HG02642 (cell line): Measurements from ENCODE around the gene BROX.
A peak's percentile ranks its signal among the peaks of the same experiment; 100 is the strongest.
"Not testable (repeated sequence)": the region's sequence is repeated elsewhere in the genome, so short reads cannot be mapped to it uniquely, and the experiment has no call there.

Experiments
- ATAC-seq: cut with Tn5 transposase; IDR thresholded peaks from one replicate; pipeline ENCODE4 v1.9.1; 2021; ENCODE audit warnings: mild to moderate bottlenecking; ENCODE audit not compliant: unreplicated experiment, poor library complexity

The BROX gene

GRCh38 chr1:222728746-222729145 lies 16.4 kb downstream of the BROX start:
- ATAC-seq: no peak

GRCh38 chr1:222730866-222731265 lies 18.5 kb downstream of the BROX start:
- ATAC-seq: no peak

DNA sequence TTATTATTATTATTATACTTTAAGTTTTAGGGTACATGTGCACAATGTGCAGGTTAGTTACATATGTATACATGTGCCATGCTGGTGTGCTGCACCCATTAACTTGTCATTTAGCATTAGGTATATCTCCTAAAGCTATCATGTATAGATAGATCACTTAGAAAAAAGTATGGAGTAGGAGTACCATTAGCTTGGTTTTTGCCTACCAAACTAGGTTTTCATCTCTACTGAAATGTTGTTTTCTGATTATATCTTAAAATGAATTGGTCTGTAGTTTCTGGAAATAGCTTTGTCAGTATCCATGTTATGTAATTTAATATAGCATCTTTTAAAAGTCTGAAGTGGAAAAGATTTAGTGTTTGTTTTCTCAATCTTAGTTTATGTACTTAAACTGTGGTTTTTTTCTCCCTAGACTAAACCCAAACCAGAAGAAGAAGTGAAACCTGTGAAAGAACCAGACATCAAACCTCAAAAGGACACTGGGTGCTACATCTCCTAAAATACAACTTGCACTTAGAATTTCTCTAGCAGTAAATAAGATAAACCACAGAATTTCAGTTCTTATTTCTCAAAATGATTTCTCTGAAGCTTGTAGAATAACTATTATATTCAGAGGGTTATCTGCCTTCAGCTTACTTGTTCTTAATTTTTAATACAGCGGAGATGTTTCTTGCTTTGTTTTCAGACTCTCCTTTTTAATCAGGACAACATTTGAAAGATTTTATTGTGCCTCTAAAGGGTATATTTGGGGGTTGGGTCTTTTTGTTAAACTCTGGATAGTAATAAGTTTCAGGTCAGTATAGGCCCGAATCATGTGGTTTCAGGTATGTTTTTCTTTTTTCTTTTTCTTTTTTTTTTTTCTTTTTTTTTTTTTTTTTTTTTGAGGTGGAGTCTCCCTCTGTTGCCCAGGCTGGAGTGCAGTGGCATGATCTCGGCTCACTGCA lies 20.1 kb downstream of the BROX start:
- peak; percentile 97 for ATAC-seq

DNA sequence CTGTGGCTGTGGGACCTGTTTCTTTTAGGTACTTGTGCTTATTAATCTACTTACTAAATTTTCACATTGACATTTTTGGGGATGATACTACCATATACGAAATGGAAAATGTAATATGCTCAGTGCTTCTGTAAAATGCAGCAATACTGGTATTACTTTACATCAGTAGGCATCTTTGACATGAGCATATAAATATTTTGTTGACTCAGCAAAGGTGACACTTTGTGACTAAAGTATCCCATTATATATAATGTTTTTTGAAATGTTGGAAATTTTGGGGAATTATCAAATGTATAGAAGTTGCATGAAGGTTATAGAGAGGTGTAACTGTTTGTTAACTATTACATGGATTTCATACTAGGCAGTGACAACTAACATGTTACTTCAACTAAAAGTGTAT lies 22.4 kb downstream of the BROX start:
- no peak for ATAC-seq

DNA sequence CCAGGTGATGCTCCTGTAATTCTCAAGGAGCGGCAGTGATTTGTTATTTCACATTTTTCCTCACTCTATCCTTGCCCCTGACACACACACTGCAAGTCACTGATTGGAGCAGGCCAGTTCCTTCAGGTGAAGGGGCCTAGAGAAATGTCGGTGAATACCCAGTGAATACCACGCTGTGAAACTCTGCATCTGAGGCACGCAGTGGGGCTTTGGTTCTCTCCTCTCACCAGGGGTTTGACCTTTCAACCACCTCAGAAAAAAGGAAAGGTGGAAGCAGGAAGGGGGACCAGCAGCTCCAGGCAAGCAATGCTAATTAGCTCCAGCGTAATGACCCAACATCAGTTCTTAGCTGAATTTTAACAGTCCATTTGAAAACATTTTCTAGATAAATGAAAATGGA lies 24.1 kb downstream of the BROX start:
- no peak for ATAC-seq

- ATAC-seq: no peak
Observed at GRCh38 chr1:222736972-222737371, 24.6 kb downstream of the BROX start, which contains the start of gene FAM177B. TSS of gene FAM177B (plus strand) at chr1:222737202. CDS start at chr1:222746546, 9,344 bp downstream.

DNA sequence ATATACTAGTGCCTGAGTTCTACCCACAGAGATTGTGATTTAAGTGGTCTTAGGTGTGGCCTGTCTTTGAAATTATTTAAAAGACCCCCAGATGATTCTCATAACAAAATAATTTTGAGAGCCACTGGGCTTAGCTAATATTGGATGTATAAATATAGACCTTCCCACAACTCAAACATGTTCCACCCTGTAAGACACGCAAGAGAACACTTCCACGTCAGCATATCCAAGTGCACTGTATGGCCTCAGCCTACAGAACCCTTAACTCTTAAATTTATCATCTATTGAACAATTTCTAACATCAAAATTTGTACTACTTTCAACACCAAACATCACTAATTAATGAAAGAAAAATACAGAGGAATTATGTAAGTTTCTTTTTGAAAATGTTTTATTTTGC lies 27.1 kb downstream of the BROX start:
- ATAC-seq: no peak

- ATAC-seq: no peak
Observed at GRCh38 chr1:222739929-222740328, 27.6 kb downstream of the BROX start.

GRCh38 chr1:222741630-222742457 lies 29.5 kb downstream of the BROX start:
- not testable (repeated sequence) for ATAC-seq

GRCh38 chr1:222749927-222750326 lies 37.6 kb downstream of the BROX start:
- ATAC-seq: no peak

DNA sequence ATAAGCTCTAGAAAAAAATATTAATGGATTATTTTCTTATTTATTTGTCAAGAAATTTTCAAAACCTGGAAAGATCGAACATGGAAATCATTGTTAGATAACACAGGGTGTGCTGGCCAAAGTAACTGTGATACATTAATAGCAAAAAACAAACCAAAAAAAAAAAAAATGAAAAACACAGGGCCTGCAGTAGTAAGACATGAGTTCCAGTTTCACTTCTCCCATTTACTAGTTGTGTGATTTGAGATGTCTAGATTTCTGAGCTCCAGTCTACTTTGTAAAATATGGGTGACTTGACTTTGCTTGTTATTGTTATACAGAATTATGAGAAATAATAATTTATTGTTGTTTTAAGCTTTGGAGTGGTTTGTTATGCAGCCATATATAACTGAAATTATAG lies 38.3 kb downstream of the BROX start:
- peak; percentile 57 for ATAC-seq

DNA sequence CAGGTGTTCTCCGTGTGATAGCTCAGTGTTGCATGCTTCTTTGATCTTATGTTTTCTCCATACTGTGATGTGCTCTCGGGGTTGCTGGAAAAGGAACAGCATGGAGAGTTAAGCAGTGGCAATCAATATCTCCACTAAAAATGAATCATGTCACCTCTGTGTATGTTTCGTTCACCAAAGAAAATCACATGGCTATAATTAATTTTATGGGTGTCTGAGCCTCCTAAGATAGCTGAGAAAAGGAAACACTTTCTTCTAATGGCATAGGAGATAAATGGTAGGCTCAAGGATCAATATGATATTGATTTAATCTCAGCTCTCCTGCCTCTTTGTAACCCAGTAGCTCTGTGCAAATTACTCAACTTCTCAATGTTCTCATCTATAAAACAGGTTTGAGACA lies 38.9 kb downstream of the BROX start:
- no peak for ATAC-seq

GRCh38 chr1:222754366-222755139 lies 42.2 kb downstream of the BROX start:
- no peak for ATAC-seq

DNA sequence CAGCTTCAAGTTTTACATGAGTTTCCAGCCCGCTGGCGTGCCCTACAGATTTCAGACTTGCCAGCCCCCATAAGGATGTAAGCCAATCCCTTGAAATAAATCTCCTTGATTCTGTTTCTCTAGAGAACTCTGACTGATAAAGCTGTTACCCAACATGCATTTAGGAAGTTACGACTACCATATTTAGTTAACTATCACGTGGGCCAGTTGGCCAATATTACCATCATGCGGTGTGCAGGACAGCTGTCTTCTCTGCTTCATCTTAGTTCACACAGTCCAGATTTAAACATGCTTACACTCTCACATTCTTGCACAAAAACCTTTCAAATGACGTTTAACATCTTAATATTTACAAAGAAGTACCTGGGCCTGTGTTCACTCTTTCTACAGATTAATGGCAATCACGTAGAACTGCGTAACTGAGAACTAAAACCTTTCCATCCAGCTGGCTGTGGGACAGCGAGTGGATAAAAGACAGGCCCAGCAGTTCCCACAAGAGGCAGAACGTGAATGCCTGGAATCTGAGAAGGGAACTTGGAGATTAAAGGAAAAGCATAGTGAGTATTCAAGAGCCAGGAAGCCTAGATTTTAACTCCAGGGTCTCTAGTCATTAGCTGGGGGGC lies 45.4 kb downstream of the BROX start:
- ATAC-seq: no peak

GRCh38 chr1:222759451-222760035 lies 47.2 kb downstream of the BROX start:
- no peak for ATAC-seq

DNA sequence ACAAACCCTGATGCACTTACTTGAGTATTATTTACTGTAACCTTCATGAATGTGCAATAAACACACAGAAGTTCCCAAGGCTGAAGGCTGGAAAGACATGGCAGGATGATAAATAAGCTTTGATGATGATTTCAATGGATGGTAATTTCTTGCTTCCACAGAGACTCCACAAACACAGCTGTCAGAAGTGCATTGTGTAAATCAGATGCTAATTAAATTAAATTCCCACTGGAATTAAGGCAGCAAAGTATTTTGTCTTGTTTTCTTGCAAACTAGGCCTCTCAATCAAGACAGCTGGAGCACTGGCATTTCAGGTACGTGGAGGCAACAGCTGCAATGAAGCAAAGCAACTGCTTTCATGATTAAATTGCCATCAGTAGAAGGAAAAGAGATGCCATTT lies 48.7 kb downstream of the BROX start:
- ATAC-seq: no peak

GRCh38 chr1:222762178-222762577 lies 49.8 kb downstream of the BROX start:
- ATAC-seq: not testable (repeated sequence)

- no peak for ATAC-seq
Observed at GRCh38 chr1:222767152-222767571, 54.8 kb downstream of the BROX start.

- ATAC-seq: no peak
Observed at GRCh38 chr1:222768592-222768991, 56.2 kb downstream of the BROX start.

- ATAC-seq: no peak
Observed at GRCh38 chr1:222769181-222769580, 56.8 kb downstream of the BROX start.
